WTC11 (cell line): ENCODE data around the gene PIK3R4. TPM values are rescaled to one million over a fixed set of nuclear protein-coding genes. Genes with fewer than 3 reads are reported as not detected.

ENCODE experiments used
- ATAC-seq: fragments of 200-7000 bp; cut with Tn5 transposase; 2 replicates; pipeline ENCODE4 v1.10.0; 2021; ENCODE audit warnings: mild to moderate bottlenecking, moderate library complexity
- CTCF ChIA-PET: fragments of 300-600 bp; sonication (Branson Sonifier 250); formaldehyde crosslinking; loops from one replicate; lab custom pipeline; 2021; ENCODE audit warnings: antibody characterized with exemption; lab: Charles Lee
- POLR2A ChIA-PET: fragments of 350-600 bp; sonication (Branson Sonifier 250); formaldehyde crosslinking; loops from one replicate; lab custom pipeline; 2021; ENCODE audit warnings: antibody characterized with exemption; lab: Charles Lee
- DNase-seq: peaks from one replicate; pipeline ENCODE4 v3.0.0; 2021; ENCODE audit warnings: low spot score
- H3K27ac Mint-ChIP-seq: 2 replicates; pipeline ENCODE4 v1.8.0; 2021; ENCODE audit warnings: mixed read lengths
- H3K27me3 Mint-ChIP-seq: 2 replicates; pipeline ENCODE4 v1.8.0; 2021; ENCODE audit warnings: low read depth, mild to moderate bottlenecking, moderate library complexity, mixed read lengths
- H3K36me3 Mint-ChIP-seq: 2 replicates; pipeline ENCODE4 v1.8.0; 2021; ENCODE audit warnings: mixed read lengths
- H3K4me1 Mint-ChIP-seq: 2 replicates; pipeline ENCODE4 v1.8.0; 2022; ENCODE audit warnings: mixed read lengths
- H3K4me3 Mint-ChIP-seq: 2 replicates; pipeline ENCODE4 v1.8.0; 2021; ENCODE audit warnings: mild to moderate bottlenecking, moderate library complexity, mixed read lengths
- H3K9me3 Mint-ChIP-seq: 2 replicates; pipeline ENCODE4 v1.8.0; 2021; ENCODE audit warnings: mixed read lengths
- AR ChIP-seq: fragments of 250-450 bp; sonication (Bioruptor Pico); IDR thresholded peaks from 2 replicates; pipeline ENCODE4 v1.9.0; 2021; ENCODE audit warnings: mild to moderate bottlenecking
- ATF6 ChIP-seq: sonication (generic); formaldehyde crosslinking; IDR thresholded peaks from 2 replicates; pipeline ENCODE4 v1.8.1; 2023; ENCODE audit warnings: mild to moderate bottlenecking, missing genetic modification reagents
- E2F4 ChIP-seq: sonication (generic); formaldehyde crosslinking; IDR thresholded peaks from 2 replicates; pipeline ENCODE4 v1.8.1; 2022; ENCODE audit warnings: low read depth, mild to moderate bottlenecking, moderate library complexity, missing genetic modification reagents, borderline replicate concordance
- E2F5 ChIP-seq: sonication (generic); formaldehyde crosslinking; IDR thresholded peaks from 2 replicates; pipeline ENCODE4 v1.8.1; 2022; ENCODE audit warnings: mild to moderate bottlenecking, moderate library complexity, missing genetic modification reagents
- FOXK1 ChIP-seq: sonication (generic); formaldehyde crosslinking; IDR thresholded peaks from 2 replicates; pipeline ENCODE4 v1.8.0; 2022; ENCODE audit warnings: mild to moderate bottlenecking, moderate library complexity, missing genetic modification reagents
- FOXP1 ChIP-seq: sonication (generic); formaldehyde crosslinking; IDR thresholded peaks from 2 replicates; pipeline ENCODE4 v1.8.0; 2022; ENCODE audit warnings: missing genetic modification reagents, mild to moderate bottlenecking, moderate library complexity, borderline replicate concordance
- GTF2I ChIP-seq: fragments of 250-450 bp; sonication (Bioruptor Pico); conservative IDR thresholded peaks from 2 replicates; pipeline ENCODE4 v1.4.0; 2021; ENCODE audit warnings: mild to moderate bottlenecking
- HMGA2 ChIP-seq: fragments of 250-450 bp; sonication (Bioruptor Pico); IDR thresholded peaks from 2 replicates; pipeline ENCODE4 v1.4.0; 2021; ENCODE audit warnings: mild to moderate bottlenecking, moderate library complexity
- JAZF1 ChIP-seq: fragments of 250-450 bp; sonication (Bioruptor Pico); IDR thresholded peaks from 2 replicates; pipeline ENCODE4 v1.9.0; 2021; ENCODE audit warnings: moderate library complexity, mild to moderate bottlenecking, inconsistent platforms
- KAT7 ChIP-seq: sonication (generic); formaldehyde crosslinking; IDR thresholded peaks from 2 replicates; pipeline ENCODE4 v1.8.1; 2023; ENCODE audit warnings: missing genetic modification reagents, mild to moderate bottlenecking, borderline replicate concordance
- MYBL2 ChIP-seq: sonication (generic); formaldehyde crosslinking; IDR thresholded peaks from 2 replicates; pipeline ENCODE4 v1.8.1; 2023; ENCODE audit warnings: mild to moderate bottlenecking, moderate library complexity, missing genetic modification reagents
- PRRX2 ChIP-seq: fragments of 250-450 bp; sonication (Bioruptor Pico); IDR thresholded peaks from 2 replicates; pipeline ENCODE4 v1.8.0; 2021; ENCODE audit warnings: mild to moderate bottlenecking
- ZBTB21 ChIP-seq: sonication (generic); formaldehyde crosslinking; IDR thresholded peaks from 2 replicates; pipeline ENCODE4 v1.8.1; 2023; ENCODE audit warnings: mild to moderate bottlenecking, missing genetic modification reagents, borderline replicate concordance
- ZNF232 ChIP-seq: sonication (generic); formaldehyde crosslinking; IDR thresholded peaks from 2 replicates; pipeline ENCODE4 v1.8.0; 2022; ENCODE audit warnings: mild to moderate bottlenecking, missing genetic modification reagents
- ZNF425 ChIP-seq: fragments of 250-450 bp; sonication (Bioruptor Pico); conservative IDR thresholded peaks from 2 replicates; pipeline ENCODE4 v1.9.0; 2021; ENCODE audit warnings: mild to moderate bottlenecking
- total RNA-seq: library from RNA; stranded (reverse); gene quantifications from 3 replicates; pipeline ENCODE4 v1.2.3, GENCODE V29; 2021

The PIK3R4 gene
- total RNA-seq, 1 experiment from 2014 or later = 41.5 TPM

GRCh38 chr3:130662501-130662996 lies 84.1 kb downstream of the PIK3R4 start:
- Mint-ChIP-seq H3K4me3 (no peak overlapping the region), H3K27ac (no peak overlapping the region), H3K9me3 (no peaks in the 10 kb centered on the region), H3K4me1 (no peaks in the 10 kb centered on the region), H3K36me3 (peaks cover 3% of the 10 kb centered on the region; the same call in 1 of the 2 replicates), H3K27me3 (no peaks in the 10 kb centered on the region)
- POLR2A ChIA-PET = no interaction called here
- CTCF ChIA-PET = no interaction called here
- no peak for ATAC-seq
- no peak for DNase-seq
- TF ChIP-seq MYBL2 (CRISPR knock-in tag) (no peak), ZBTB21 (CRISPR knock-in tag) (no peak), E2F4 (CRISPR knock-in tag) (no peak), FOXK1 (CRISPR knock-in tag) (no peak), FOXP1 (CRISPR knock-in tag) (no peak), GTF2I (no peak), JAZF1 (CRISPR knock-in tag) (no peak), ZNF232 (CRISPR knock-in tag) (no peak), KAT7 (CRISPR knock-in tag) (no peak), PRRX2 (CRISPR knock-in tag) (no peak), ATF6 (CRISPR knock-in tag) (no peak)

GRCh38 chr3:130661140-130661891 lies 85.3 kb downstream of the PIK3R4 start:
- ChIA-PET POLR2A (no interaction called here), CTCF (no interaction called here)
- Mint-ChIP-seq H3K27me3 (no peaks in the 10 kb centered on the region), H3K36me3 (peaks cover 3% of the 10 kb centered on the region), H3K4me1 (no peaks in the 10 kb centered on the region), H3K9me3 (no peaks in the 10 kb centered on the region), H3K4me3 (no peak overlapping the region), H3K27ac (no peak overlapping the region)
- DNase-seq (no peak), ATAC-seq (no peak)
- TF ChIP-seq HMGA2 (CRISPR knock-in tag) (no peak), ZNF425 (no peak), E2F5 (CRISPR knock-in tag) (no peak), AR (CRISPR knock-in tag) (no peak)
